ENCODE measurements around the gene TGFBI. TPM values are rescaled to one million over a fixed set of nuclear protein-coding genes. Genes with fewer than 3 reads are reported as not detected.

The TGFBI gene
- 100 to 1,000 TPM; 158 to 173 TPM for total RNA-seq

GRCh38 chr5:136028782-136029742 is at the start of gene TGFBI:
TGFBI (plus strand) TSS chr5:136028988; CDS start chr5:136029056, 68 bp downstream.
- Histone ChIP-seq H3K27ac (peak within 1 kb of the TSS in 1 of 2 donors; percentile 38), H3K4me1 (ENCODE audit: control insufficient read depth in 1 of 2, low read depth in 2 of 2) (peaks cover 32 to 85% of the 10 kb centered on the region in 2 donors), H3K4me3 (peak within 1 kb of the TSS; percentile 78), H3K36me3 (no peaks in the 10 kb centered on the region), H3K9me3 (no peaks in the 10 kb centered on the region), H3K27me3 (replicated peaks; ENCODE audit: insufficient read depth) (no peaks in the 10 kb centered on the region)
- TF ChIP-seq CTCF (IDR thresholded peaks at IDR 0.05), result no peak
- ATAC-seq (ENCODE audit: insufficient number of reproducible peaks, low FRiP score, low read depth) (no peak), DNase-seq (ENCODE audit: low spot score) (no peak)

GRCh38 chr5:135978993-135979392 is 49.8 kb upstream of the TGFBI start:
- DNase-seq (ENCODE audit: low spot score), result no peak
- TF ChIP-seq CTCF (IDR thresholded peaks at IDR 0.05), result no peak
- ATAC-seq (ENCODE audit: insufficient number of reproducible peaks, low FRiP score, low read depth), result no peak
- Histone ChIP-seq H3K27me3 (replicated peaks; ENCODE audit: insufficient read depth) (no peaks in the 10 kb centered on the region), H3K4me1 (ENCODE audit: control insufficient read depth in 1 of 2, low read depth in 2 of 2) (peaks cover 6 to 22% of the 10 kb centered on the region in 2 donors), H3K27ac (no peak overlapping the region), H3K4me3 (no peak overlapping the region), H3K36me3 (no peaks in the 10 kb centered on the region), H3K9me3 (no peaks in the 10 kb centered on the region)

- peaks cover 6 to 22% of the 10 kb centered on the region in 2 donors for H3K4me1 ChIP-seq (ENCODE audit: control insufficient read depth in 1 of 2, low read depth in 2 of 2)
- ATAC-seq (ENCODE audit: insufficient number of reproducible peaks, low FRiP score, low read depth) (peak; percentile 69), DNase-seq (ENCODE audit: low spot score) (no peak)
- no peak overlapping the region for H3K4me3 ChIP-seq
- H3K27ac ChIP-seq, result no peak overlapping the region
- no peaks in the 10 kb centered on the region for H3K9me3 ChIP-seq
- no peak for TF ChIP-seq CTCF (IDR thresholded peaks at IDR 0.05)
- H3K36me3 ChIP-seq, result no peaks in the 10 kb centered on the region
- no peaks in the 10 kb centered on the region for H3K27me3 ChIP-seq (replicated peaks; ENCODE audit: insufficient read depth)
Measured at GRCh38 chr5:135979510-135979909, 49.3 kb upstream of the TGFBI start.

- Histone ChIP-seq H3K27me3 (replicated peaks; ENCODE audit: insufficient read depth) (no peaks in the 10 kb centered on the region), H3K36me3 (no peaks in the 10 kb centered on the region), H3K4me1 (ENCODE audit: control insufficient read depth in 1 of 2, low read depth in 2 of 2) (peaks cover 6 to 22% of the 10 kb centered on the region in 2 donors), H3K27ac (no peak overlapping the region), H3K9me3 (no peaks in the 10 kb centered on the region), H3K4me3 (no peak overlapping the region)
- TF ChIP-seq CTCF (IDR thresholded peaks at IDR 0.05), result no peak
- no peak for DNase-seq (ENCODE audit: low spot score)
- no peak for ATAC-seq (ENCODE audit: insufficient number of reproducible peaks, low FRiP score, low read depth)
Measured at GRCh38 chr5:135980620-135981019, 48.2 kb upstream of the TGFBI start.

- H3K36me3 ChIP-seq, result no peaks in the 10 kb centered on the region
- ATAC-seq (ENCODE audit: insufficient number of reproducible peaks, low FRiP score, low read depth) (no peak), DNase-seq (ENCODE audit: low spot score) (no peak)
- peak overlapping the region; percentile 72 to 88 for H3K27ac ChIP-seq
- no peak for TF ChIP-seq CTCF (IDR thresholded peaks at IDR 0.05)
- H3K9me3 ChIP-seq, result no peaks in the 10 kb centered on the region
- no peak overlapping the region for H3K4me3 ChIP-seq
- H3K27me3 ChIP-seq (replicated peaks; ENCODE audit: insufficient read depth), result no peaks in the 10 kb centered on the region
- H3K4me1 ChIP-seq (ENCODE audit: control insufficient read depth in 1 of 2, low read depth in 2 of 2), result peaks cover 14 to 24% of the 10 kb centered on the region in 2 donors
Measured at GRCh38 chr5:135985951-135986350, 42.8 kb upstream of the TGFBI start.

Measured in thoracic aorta (tissue), 2 donors.